Body of pancreas (tissue), 4 donors: ENCODE data around the gene IL6ST.

Experiments
- CTCF ChIP-seq, 7 experiments: fragments of 450-650 bp in 4 of 7; fragments of 200-600 bp in 3 of 7; sonication (generic) in 3 of 7; IDR thresholded peaks; one replicate each; pipeline ENCODE4 v1.5.1; 2016 to 2019; ENCODE audit warnings: antibody characterized with exemption in 7 of 7
- POLR2A ChIP-seq, 3 donors: fragments of 450-650 bp; IDR thresholded peaks; one replicate each; pipeline ENCODE4 v1.6.1; 2016; ENCODE audit warnings: antibody characterized with exemption in 3 of 3, mild to moderate bottlenecking in 2 of 3

- TF ChIP-seq CTCF (IDR thresholded peaks at IDR 0.05) (no peak), POLR2A (IDR thresholded peaks at IDR 0.05) (no peak)
Measured at GRCh38 chr5:55959208-55959607, 35.6 kb downstream of the IL6ST start.
